GM23338 (cell line): ENCODE results near the gene TENT5C.

Experiments used
- CREB1 ChIP-seq: fragments of 250-450 bp; sonication (Bioruptor Pico); IDR thresholded peaks from 2 replicates; pipeline ENCODE4 v1.5.0; 2020; ENCODE audit warnings: low read depth, mild to moderate bottlenecking, moderate library complexity
- EZH2 ChIP-seq: fragments of 200-600 bp; sonication (generic); IDR thresholded peaks from one replicate; pipeline ENCODE4 v1.8.0; 2017; ENCODE audit warnings: antibody characterized with exemption, mild to moderate bottlenecking, low read depth; ENCODE audit not compliant: unreplicated experiment
- EZH2phosphoT487 ChIP-seq: fragments of 200-600 bp; sonication (generic); IDR thresholded peaks from one replicate; pipeline ENCODE4 v1.8.1; 2018; ENCODE audit warnings: antibody characterized with exemption; ENCODE audit not compliant: unreplicated experiment
- JUNB ChIP-seq: IDR thresholded peaks from one replicate; pipeline ENCODE4 v1.6.1; 2016; ENCODE audit warnings: antibody characterized with exemption; ENCODE audit not compliant: unreplicated experiment
- POLR2AphosphoS5 ChIP-seq: IDR thresholded peaks from 2 replicates; pipeline ENCODE4 v1.6.1; 2016; ENCODE audit warnings: antibody characterized with exemption, low read depth
- ZNF114 ChIP-seq: fragments of 250-450 bp; sonication (Bioruptor Pico); IDR thresholded peaks from 2 replicates; pipeline ENCODE4 v1.5.0; 2020; ENCODE audit warnings: mild to moderate bottlenecking, moderate library complexity
- TF ChIP-seq, protein P1 (sequence below), 2 experiments: fragments of 200-600 bp in 1 of 2; sonication (generic) in 1 of 2; conservative IDR thresholded peaks; 2 replicates each; pipeline versions ENCODE4 v1.5.1 to v1.6.1; 2016 to 2017; ENCODE audit warnings: antibody characterized with exemption in 2 of 2, low read depth in 2 of 2, mild to moderate bottlenecking in 2 of 2, moderate library complexity in 1 of 2
- TF ChIP-seq, protein P2 (sequence below): IDR thresholded peaks from one replicate; pipeline ENCODE4 v1.6.1; 2018; ENCODE audit warnings: antibody characterized with exemption; ENCODE audit not compliant: unreplicated experiment
- TF ChIP-seq, protein P3 (sequence below): IDR thresholded peaks from 2 replicates; pipeline ENCODE4 v1.6.1; 2016; ENCODE audit warnings: antibody characterized with exemption

DNA sequence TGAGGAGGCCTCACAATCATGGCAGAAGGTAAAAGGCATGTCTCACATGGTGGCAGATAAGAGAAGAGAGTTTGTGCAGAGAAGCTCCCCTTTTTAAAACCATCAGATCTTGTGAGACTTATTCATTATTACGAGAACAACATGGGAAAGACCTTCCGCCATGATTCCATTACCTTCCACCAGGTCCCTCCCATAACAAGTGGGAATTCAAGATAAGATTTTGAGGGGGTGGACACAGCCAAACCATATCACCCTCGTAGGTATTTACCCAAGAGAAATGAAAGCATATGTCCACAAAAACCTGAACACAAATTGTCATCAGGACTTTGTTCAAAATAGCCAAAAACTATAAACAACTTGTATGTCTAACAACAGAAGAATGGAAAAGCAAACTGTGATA lies 45.9 kb upstream of the TENT5C start:
- TF ChIP-seq CREB1 (CRISPR knock-in tag) = no peak
- TF ChIP-seq, protein P1, sequence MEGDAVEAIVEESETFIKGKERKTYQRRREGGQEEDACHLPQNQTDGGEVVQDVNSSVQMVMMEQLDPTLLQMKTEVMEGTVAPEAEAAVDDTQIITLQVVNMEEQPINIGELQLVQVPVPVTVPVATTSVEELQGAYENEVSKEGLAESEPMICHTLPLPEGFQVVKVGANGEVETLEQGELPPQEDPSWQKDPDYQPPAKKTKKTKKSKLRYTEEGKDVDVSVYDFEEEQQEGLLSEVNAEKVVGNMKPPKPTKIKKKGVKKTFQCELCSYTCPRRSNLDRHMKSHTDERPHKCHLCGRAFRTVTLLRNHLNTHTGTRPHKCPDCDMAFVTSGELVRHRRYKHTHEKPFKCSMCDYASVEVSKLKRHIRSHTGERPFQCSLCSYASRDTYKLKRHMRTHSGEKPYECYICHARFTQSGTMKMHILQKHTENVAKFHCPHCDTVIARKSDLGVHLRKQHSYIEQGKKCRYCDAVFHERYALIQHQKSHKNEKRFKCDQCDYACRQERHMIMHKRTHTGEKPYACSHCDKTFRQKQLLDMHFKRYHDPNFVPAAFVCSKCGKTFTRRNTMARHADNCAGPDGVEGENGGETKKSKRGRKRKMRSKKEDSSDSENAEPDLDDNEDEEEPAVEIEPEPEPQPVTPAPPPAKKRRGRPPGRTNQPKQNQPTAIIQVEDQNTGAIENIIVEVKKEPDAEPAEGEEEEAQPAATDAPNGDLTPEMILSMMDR (conservative IDR thresholded peaks at IDR 0.05; ENCODE audit: low read depth in 2 of 2) = no peak
- TF ChIP-seq, protein P2, sequence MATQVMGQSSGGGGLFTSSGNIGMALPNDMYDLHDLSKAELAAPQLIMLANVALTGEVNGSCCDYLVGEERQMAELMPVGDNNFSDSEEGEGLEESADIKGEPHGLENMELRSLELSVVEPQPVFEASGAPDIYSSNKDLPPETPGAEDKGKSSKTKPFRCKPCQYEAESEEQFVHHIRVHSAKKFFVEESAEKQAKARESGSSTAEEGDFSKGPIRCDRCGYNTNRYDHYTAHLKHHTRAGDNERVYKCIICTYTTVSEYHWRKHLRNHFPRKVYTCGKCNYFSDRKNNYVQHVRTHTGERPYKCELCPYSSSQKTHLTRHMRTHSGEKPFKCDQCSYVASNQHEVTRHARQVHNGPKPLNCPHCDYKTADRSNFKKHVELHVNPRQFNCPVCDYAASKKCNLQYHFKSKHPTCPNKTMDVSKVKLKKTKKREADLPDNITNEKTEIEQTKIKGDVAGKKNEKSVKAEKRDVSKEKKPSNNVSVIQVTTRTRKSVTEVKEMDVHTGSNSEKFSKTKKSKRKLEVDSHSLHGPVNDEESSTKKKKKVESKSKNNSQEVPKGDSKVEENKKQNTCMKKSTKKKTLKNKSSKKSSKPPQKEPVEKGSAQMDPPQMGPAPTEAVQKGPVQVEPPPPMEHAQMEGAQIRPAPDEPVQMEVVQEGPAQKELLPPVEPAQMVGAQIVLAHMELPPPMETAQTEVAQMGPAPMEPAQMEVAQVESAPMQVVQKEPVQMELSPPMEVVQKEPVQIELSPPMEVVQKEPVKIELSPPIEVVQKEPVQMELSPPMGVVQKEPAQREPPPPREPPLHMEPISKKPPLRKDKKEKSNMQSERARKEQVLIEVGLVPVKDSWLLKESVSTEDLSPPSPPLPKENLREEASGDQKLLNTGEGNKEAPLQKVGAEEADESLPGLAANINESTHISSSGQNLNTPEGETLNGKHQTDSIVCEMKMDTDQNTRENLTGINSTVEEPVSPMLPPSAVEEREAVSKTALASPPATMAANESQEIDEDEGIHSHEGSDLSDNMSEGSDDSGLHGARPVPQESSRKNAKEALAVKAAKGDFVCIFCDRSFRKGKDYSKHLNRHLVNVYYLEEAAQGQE = no peak
- no peak for TF ChIP-seq JUNB
- TF ChIP-seq EZH2 = no peak
- no peak for TF ChIP-seq POLR2AphosphoS5
- no peak for TF ChIP-seq EZH2phosphoT487
- no peak for TF ChIP-seq ZNF114 (CRISPR knock-in tag)
- TF ChIP-seq, protein P3, sequence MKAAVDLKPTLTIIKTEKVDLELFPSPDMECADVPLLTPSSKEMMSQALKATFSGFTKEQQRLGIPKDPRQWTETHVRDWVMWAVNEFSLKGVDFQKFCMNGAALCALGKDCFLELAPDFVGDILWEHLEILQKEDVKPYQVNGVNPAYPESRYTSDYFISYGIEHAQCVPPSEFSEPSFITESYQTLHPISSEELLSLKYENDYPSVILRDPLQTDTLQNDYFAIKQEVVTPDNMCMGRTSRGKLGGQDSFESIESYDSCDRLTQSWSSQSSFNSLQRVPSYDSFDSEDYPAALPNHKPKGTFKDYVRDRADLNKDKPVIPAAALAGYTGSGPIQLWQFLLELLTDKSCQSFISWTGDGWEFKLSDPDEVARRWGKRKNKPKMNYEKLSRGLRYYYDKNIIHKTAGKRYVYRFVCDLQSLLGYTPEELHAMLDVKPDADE = no peak
